ENCODE measurements around the gene SERPINE2.

DNA sequence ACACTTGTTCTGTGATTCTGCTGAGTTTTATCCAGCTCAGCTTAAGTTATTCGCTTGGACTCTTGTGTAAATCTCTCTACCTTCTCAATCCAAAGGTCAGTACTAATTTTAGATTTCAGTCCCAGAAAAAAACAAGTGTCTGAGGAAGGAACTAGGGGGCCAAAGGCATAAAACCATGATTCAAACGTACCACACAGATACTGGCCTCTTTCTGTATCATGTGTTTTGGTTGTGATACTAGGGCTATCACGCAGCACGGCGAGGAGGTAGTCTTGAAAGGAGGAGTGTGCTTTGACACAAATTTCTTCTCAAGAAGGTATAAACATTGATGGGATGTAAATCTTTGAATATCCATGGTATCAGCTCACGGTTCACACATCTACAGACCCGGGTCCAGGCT lies 8.3 kb downstream of the SERPINE2 start:
- no peak for TF ChIP-seq EZH2phosphoT487 (IDR thresholded peaks at IDR 0.05; ENCODE audit: borderline replicate concordance)
- TF ChIP-seq, protein P1, sequence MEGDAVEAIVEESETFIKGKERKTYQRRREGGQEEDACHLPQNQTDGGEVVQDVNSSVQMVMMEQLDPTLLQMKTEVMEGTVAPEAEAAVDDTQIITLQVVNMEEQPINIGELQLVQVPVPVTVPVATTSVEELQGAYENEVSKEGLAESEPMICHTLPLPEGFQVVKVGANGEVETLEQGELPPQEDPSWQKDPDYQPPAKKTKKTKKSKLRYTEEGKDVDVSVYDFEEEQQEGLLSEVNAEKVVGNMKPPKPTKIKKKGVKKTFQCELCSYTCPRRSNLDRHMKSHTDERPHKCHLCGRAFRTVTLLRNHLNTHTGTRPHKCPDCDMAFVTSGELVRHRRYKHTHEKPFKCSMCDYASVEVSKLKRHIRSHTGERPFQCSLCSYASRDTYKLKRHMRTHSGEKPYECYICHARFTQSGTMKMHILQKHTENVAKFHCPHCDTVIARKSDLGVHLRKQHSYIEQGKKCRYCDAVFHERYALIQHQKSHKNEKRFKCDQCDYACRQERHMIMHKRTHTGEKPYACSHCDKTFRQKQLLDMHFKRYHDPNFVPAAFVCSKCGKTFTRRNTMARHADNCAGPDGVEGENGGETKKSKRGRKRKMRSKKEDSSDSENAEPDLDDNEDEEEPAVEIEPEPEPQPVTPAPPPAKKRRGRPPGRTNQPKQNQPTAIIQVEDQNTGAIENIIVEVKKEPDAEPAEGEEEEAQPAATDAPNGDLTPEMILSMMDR (conservative IDR thresholded peaks at IDR 0.05; ENCODE audit: low read length), result no peak
